IMR-90 (cell line): ENCODE results near the gene ARMC9. TPM values are rescaled to one million over a fixed set of nuclear protein-coding genes. Genes with fewer than 3 reads are reported as not detected.

Experiments
- ATAC-seq: fragments of 200-7000 bp; cut with Tn5 transposase; 2 replicates; pipeline ENCODE4 v1.9.1; 2020; ENCODE audit warnings: low read depth, mild to moderate bottlenecking, moderate library complexity
- BruUV-seq: library from RNA; stranded (reverse); fragments of 400-500 nt; replicated peaks from 2 replicates; lab custom pipeline; 2021; lab: Mats Ljungman, UMichigan
- CTCF ChIA-PET: fragments of 300-600 bp; formaldehyde crosslinking; extraction: SDS; loops from one replicate; lab custom pipeline; 2021; ENCODE audit warnings: antibody characterized with exemption; lab: Yijun Ruan, JAX
- POLR2A ChIA-PET: fragments of 300-600 bp; sonication (Branson Sonifier 250); formaldehyde crosslinking; loops from one replicate; lab custom pipeline; 2022; ENCODE audit warnings: antibody characterized with exemption; ENCODE audit not compliant: unreplicated experiment; lab: Charles Lee
- DNase-seq: peaks from one replicate; pipeline ENCODE4 v3.0.0; 2013
- H2AFZ ChIP-seq: replicated peaks from 2 replicates; pipeline ENCODE3; 2013; ENCODE audit warnings: low read length, mild to moderate bottlenecking; ENCODE audit not compliant: poor library complexity
- H2AK5ac ChIP-seq: 2 replicates; pipeline ENCODE4 v1.6.1; 2013; ENCODE audit warnings: low read depth, low read length, inconsistent platforms
- H2AK9ac ChIP-seq: replicated peaks from 2 replicates; pipeline ENCODE3; 2013; ENCODE audit warnings: mild to moderate bottlenecking, low read depth, low read length, moderate library complexity; ENCODE audit not compliant: poor library complexity
- H2BK120ac ChIP-seq: 2 replicates; pipeline ENCODE4 v1.6.1; 2013; ENCODE audit warnings: low read depth, low read length, inconsistent platforms
- H2BK15ac ChIP-seq: 3 replicates; pipeline ENCODE4 v1.6.1; 2013; ENCODE audit warnings: low read depth, low read length, inconsistent platforms
- H2BK20ac ChIP-seq: 2 replicates; pipeline ENCODE4 v1.6.1; 2013; ENCODE audit warnings: low read depth, mild to moderate bottlenecking, inconsistent platforms, low read length, moderate library complexity
- H2BK5ac ChIP-seq: 2 replicates; pipeline ENCODE4 v1.6.1; 2013; ENCODE audit warnings: mild to moderate bottlenecking, low read depth, low read length, inconsistent platforms; ENCODE audit not compliant: poor library complexity, severe bottlenecking
- H3K14ac ChIP-seq: replicated peaks from 2 replicates; pipeline ENCODE4 v1.6.1; 2013; ENCODE audit warnings: low read depth, low read length, inconsistent platforms
- H3K18ac ChIP-seq: 2 replicates; pipeline ENCODE4 v1.6.1; 2013; ENCODE audit warnings: low read depth, low read length, control low read depth
- H3K23ac ChIP-seq: 2 replicates; pipeline ENCODE4 v1.6.1; 2013; ENCODE audit warnings: low read depth, low read length, inconsistent platforms
- H3K27ac ChIP-seq: 2 replicates; pipeline ENCODE4 v1.5.1; 2013; ENCODE audit warnings: mild to moderate bottlenecking, control low read depth, low read length; ENCODE audit not compliant: insufficient read depth
- H3K27me3 ChIP-seq: 2 replicates; pipeline ENCODE4 v1.6.1; 2013; ENCODE audit warnings: low read length; ENCODE audit not compliant: control insufficient read depth, insufficient read depth
- H3K36me3 ChIP-seq: 2 replicates; pipeline ENCODE4 v1.6.1; 2013; ENCODE audit warnings: low read length, mixed read lengths; ENCODE audit not compliant: control insufficient read depth, insufficient read depth
- H3K4ac ChIP-seq: 2 replicates; pipeline ENCODE4 v1.6.1; 2013; ENCODE audit warnings: low read depth, low read length, inconsistent platforms
- H3K4me1 ChIP-seq: 2 replicates; pipeline ENCODE4 v1.6.1; 2013; ENCODE audit warnings: low read length, mixed read lengths; ENCODE audit not compliant: control insufficient read depth, insufficient read depth
- H3K4me2 ChIP-seq: 2 replicates; pipeline ENCODE4 v1.6.1; 2013; ENCODE audit warnings: low read depth, mild to moderate bottlenecking, control low read depth, low read length, moderate library complexity
- H3K4me3 ChIP-seq: 2 replicates; pipeline ENCODE4 v1.5.1; 2013; ENCODE audit warnings: low read depth, mild to moderate bottlenecking, control low read depth, low read length, moderate library complexity; ENCODE audit not compliant: insufficient read depth
- H3K56ac ChIP-seq: 2 replicates; pipeline ENCODE4 v1.6.1; 2013; ENCODE audit warnings: low read length, inconsistent platforms; ENCODE audit not compliant: insufficient read depth; ENCODE audit errors: extremely low read depth
- H3K79me1 ChIP-seq, 2 experiments: 2 replicates each; pipeline ENCODE4 v1.6.1; 2013; ENCODE audit warnings: low read length in 2 of 2, inconsistent platforms in 1 of 2, low read depth in 1 of 2
- H3K9ac ChIP-seq: 2 replicates; pipeline ENCODE4 v1.6.1; 2013; ENCODE audit warnings: low read depth, low read length, control low read depth
- H3K9me1 ChIP-seq: 2 replicates; pipeline ENCODE4 v1.6.1; 2013; ENCODE audit warnings: low read length, inconsistent platforms; ENCODE audit not compliant: insufficient read depth
- H3K9me3 ChIP-seq: 2 replicates; pipeline ENCODE4 v1.6.1; 2013; ENCODE audit warnings: low read length; ENCODE audit not compliant: control insufficient read depth, insufficient read depth
- H4K20me1 ChIP-seq: 2 replicates; pipeline ENCODE4 v1.6.1; 2013; ENCODE audit warnings: low read length, inconsistent platforms; ENCODE audit not compliant: insufficient read depth
- H4K5ac ChIP-seq: 2 replicates; pipeline ENCODE4 v1.6.1; 2013; ENCODE audit warnings: mild to moderate bottlenecking, low read depth, low read length, control low read depth
- H4K8ac ChIP-seq, 2 experiments: 2 replicates each; pipeline ENCODE4 v1.6.1; 2013; ENCODE audit warnings: low read depth in 2 of 2, low read length in 2 of 2, control low read depth in 1 of 2, inconsistent platforms in 1 of 2
- H4K91ac ChIP-seq: 2 replicates; pipeline ENCODE4 v1.6.1; 2013; ENCODE audit warnings: low read depth, low read length, inconsistent platforms; ENCODE audit not compliant: insufficient read depth
- BHLHE40 ChIP-seq: fragments of 150-350 bp; IDR thresholded peaks from 2 replicates; pipeline ENCODE4 v1.6.1; 2016; ENCODE audit warnings: mild to moderate bottlenecking, low read depth, low read length
- ELK1 ChIP-seq: fragments of 150-350 bp; IDR thresholded peaks from 2 replicates; pipeline ENCODE4 v1.6.1; 2016; ENCODE audit warnings: low read depth, mild to moderate bottlenecking, low read length, moderate library complexity, borderline replicate concordance
- FOS ChIP-seq: fragments of 150-350 bp; IDR thresholded peaks from 2 replicates; pipeline ENCODE4 v1.6.1; 2016; ENCODE audit warnings: low read depth, low read length
- MAFK ChIP-seq: IDR thresholded peaks from 2 replicates; pipeline ENCODE4 v1.6.1; 2012; ENCODE audit warnings: low read depth, low read length, improper control_type of control experiment
- MAZ ChIP-seq: IDR thresholded peaks from 2 replicates; pipeline ENCODE4 v1.6.1; 2012; ENCODE audit warnings: low read depth, mild to moderate bottlenecking, low read length, improper control_type of control experiment, moderate library complexity, borderline replicate concordance
- MXI1 ChIP-seq: IDR thresholded peaks from 2 replicates; pipeline ENCODE4 v1.6.1; 2012; ENCODE audit warnings: low read depth, mild to moderate bottlenecking, low read length, moderate library complexity, borderline replicate concordance
- NFE2L2 ChIP-seq: fragments of 150-350 bp; IDR thresholded peaks from 2 replicates; pipeline ENCODE4 v1.6.1; 2016; ENCODE audit warnings: low read depth, mild to moderate bottlenecking, low read length
- RCOR1 ChIP-seq: IDR thresholded peaks from 2 replicates; pipeline ENCODE4 v1.6.1; 2012; ENCODE audit warnings: mild to moderate bottlenecking, low read length, improper control_type of control experiment; ENCODE audit not compliant: insufficient replicate concordance
- SMC3 ChIP-seq: fragments of 150-350 bp; IDR thresholded peaks from 2 replicates; pipeline ENCODE4 v1.6.1; 2016; ENCODE audit warnings: low read depth, mild to moderate bottlenecking, antibody characterized with exemption, low read length, moderate library complexity
- WGBS, 2 experiments: methylation state at CpG; one replicate each; pipeline versions ENCODE4 v1.1.5 to v1.1.7; 2013; ENCODE audit warnings: missing lambda C conversion rate in 2 of 2; ENCODE audit not compliant: insufficient read length in 1 of 2; ENCODE audit errors: extremely low coverage in 2 of 2; 5-methylcytosine and 5-hydroxymethylcytosine counted together
- dilution Hi-C: fragments of 300-500 bp; cut with HindIII; formaldehyde crosslinking; loops from one replicate; pipeline ENCODE4 v1.14.3; 2018; ENCODE audit warnings: low sequenced_read_pairs; ENCODE audit not compliant: unreplicated experiment
- in situ Hi-C: fragments of 300-500 bp; cut with MboI; formaldehyde crosslinking; loops from 3 replicates; pipeline ENCODE4 v1.14.3; 2019; ENCODE audit warnings: low sequenced_read_pairs, inconsistent platforms, mixed read lengths
- intact Hi-C: fragments of 100-400 bp; cut with micrococcal nuclease; formaldehyde crosslinking; loops from 2 replicates; pipeline ENCODE4 v1.10.0; 2022
- polyA plus RNA-seq, 3 experiments: library from polyadenylated mRNA; depleted of rRNA; stranded (reverse); fragments of >200 nt; gene quantifications; 2 replicates each; pipeline ENCODE4 v1.2.3, GENCODE V29; 2012; ENCODE audit warnings: low replicate concordance in 1 of 3
- total RNA-seq: library from RNA; depleted of rRNA; stranded (reverse); fragments of >200 nt; gene quantifications from 2 replicates; pipeline ENCODE4 v1.2.3, GENCODE V29; 2012

The ARMC9 gene
- total and polyA plus RNA-seq, 2 of the 4 experiments (the other 2 are of a cell fraction), result 36.0 to 46.6 TPM

- H4K8ac ChIP-seq, result no peak overlapping the region
- BruUV-seq, result no TSS peak
- no peak overlapping the region for H3K9ac ChIP-seq
- no peak overlapping the region for H3K4me3 ChIP-seq
- H3K23ac ChIP-seq, result no peak overlapping the region
- H3K79me1 ChIP-seq, result 0 out of 4 replicates have a peak, but pooled peaks cover 2 to 3% of the 10 kb centered on the region in 2 experiments
- no peak overlapping the region for H3K56ac ChIP-seq
- H4K5ac ChIP-seq, result no peak overlapping the region
- no peak overlapping the region for H3K18ac ChIP-seq
- 93% methylated on average over 3 of the region's 14 CpGs; no CpG with 5 or more reads in 1 of the 2 experiments for WGBS, 2 experiments
- no peaks in the 10 kb centered on the region for H4K20me1 ChIP-seq
- H3K36me3 ChIP-seq, result peaks cover 11% of the 10 kb centered on the region
- in situ Hi-C loops, result no loop called here
- H3K27me3 ChIP-seq, result no peaks in the 10 kb centered on the region
- H2AFZ ChIP-seq, result no peak overlapping the region
- H3K9me3 ChIP-seq, result no peaks in the 10 kb centered on the region
- no peak overlapping the region for H4K91ac ChIP-seq
- POLR2A ChIA-PET, result no interaction called here
- H3K14ac ChIP-seq, result no peak overlapping the region
- TF ChIP-seq FOS (no peak), ELK1 (no peak), MAFK (no peak), NFE2L2 (no peak), MXI1 (no peak), BHLHE40 (no peak), SMC3 (no peak), MAZ (no peak), RCOR1 (no peak)
- no peak overlapping the region for H2BK5ac ChIP-seq
- intact Hi-C loops, result no loop called here
- H2BK15ac ChIP-seq, result no peak overlapping the region
- peaks cover 2% of the 10 kb centered on the region; the same call in 1 of the 2 replicates for H3K9me1 ChIP-seq
- CTCF ChIA-PET, result no interaction called here
- H3K4ac ChIP-seq, result no peak overlapping the region
- H3K27ac ChIP-seq, result no peak overlapping the region
- ATAC-seq, result no peak
- no peak overlapping the region for H2BK120ac ChIP-seq
- H3K4me1 ChIP-seq, result peaks cover 4% of the 10 kb centered on the region; the same call in 1 of the 2 replicates
- no peak overlapping the region for H2AK9ac ChIP-seq
- dilution Hi-C loops, result no loop called here
- DNase-seq, result no peak
- H3K4me2 ChIP-seq, result no peak overlapping the region
- no peak overlapping the region for H2BK20ac ChIP-seq
- no peak overlapping the region for H2AK5ac ChIP-seq
Observed at GRCh38 chr2:231342061-231342711, 143.8 kb downstream of the ARMC9 start.
